ENCODE measurements around the gene TTL. TPM values are rescaled to one million over a fixed set of nuclear protein-coding genes. Genes with fewer than 3 reads are reported as not detected.

The TTL gene
- total RNA-seq, 1 experiment from 2014 or later: 58.9 TPM

DNA sequence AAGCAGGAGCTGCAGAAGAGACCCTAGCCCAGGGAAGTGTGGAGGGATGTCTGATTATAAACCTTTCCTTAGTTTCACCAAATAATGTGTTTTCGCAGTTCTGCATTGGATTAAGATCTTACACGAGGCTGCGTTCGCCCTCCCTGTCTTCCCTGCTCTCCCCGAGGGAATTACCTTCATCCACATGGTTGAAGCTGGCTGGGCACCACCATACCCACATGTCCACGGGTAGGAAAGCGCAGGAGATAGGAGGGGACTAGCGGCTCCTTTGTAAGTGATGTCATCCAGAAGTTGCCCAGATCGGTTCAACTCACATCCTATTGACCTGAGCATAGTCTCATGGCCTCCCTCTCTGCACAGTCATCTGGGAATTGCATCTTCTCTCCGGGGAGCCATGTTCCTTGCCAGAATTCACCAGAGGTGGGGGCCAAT, 1.1 kb downstream of the TTL start:
- H2BK15ac ChIP-seq (ENCODE audit: low read depth, low read length): no peak overlapping the region

More for the DNA sequence above, 1.1 kb downstream of the TTL start:
- H3K27me3 ChIP-seq (ENCODE audit: insufficient read depth, low read length): no peaks in the 10 kb centered on the region; the same call in 1 of the 2 replicates
- H3K23me2 ChIP-seq (ENCODE audit: insufficient read length, low read depth, low read length, poor library complexity, severe bottlenecking): peaks cover 24% of the 10 kb centered on the region
- peak overlapping the region; percentile 100 for H3K4me2 ChIP-seq (ENCODE audit: insufficient read depth, insufficient read length, low read length)
- peak overlapping the region; percentile 60 for H2AFZ ChIP-seq (ENCODE audit: low read length)
- no peaks in the 10 kb centered on the region for H3K9me3 ChIP-seq (ENCODE audit: control insufficient read depth, low read depth, low read length)
- no peaks in the 10 kb centered on the region; a peak in 1 of 5 replicates for H3K9me3 Mint-ChIP-seq
- H3K23ac ChIP-seq (ENCODE audit: insufficient read length, low read depth, low read length): no peak overlapping the region
- H4K8ac ChIP-seq (replicated peaks; ENCODE audit: insufficient read length, low read depth, low read length): peak overlapping the region; percentile 89
- no peak overlapping the region for H3K4ac ChIP-seq (ENCODE audit: low read depth, low read length)
- H3K79me2 ChIP-seq (ENCODE audit: insufficient read depth, low read length): peaks cover 6% of the 10 kb centered on the region; the same call in 1 of the 2 replicates
- no peak overlapping the region for H3K56ac ChIP-seq (ENCODE audit: insufficient read length, low read depth, low read length)
- peak overlapping the region in 1 of 3 experiments; percentile 77; a peak in 1 of 7 replicates for H3K27ac Mint-ChIP-seq
- no peak overlapping the region for H2BK120ac ChIP-seq (ENCODE audit: low read depth, low read length, poor library complexity, severe bottlenecking)
- TF ChIP-seq, protein P1, sequence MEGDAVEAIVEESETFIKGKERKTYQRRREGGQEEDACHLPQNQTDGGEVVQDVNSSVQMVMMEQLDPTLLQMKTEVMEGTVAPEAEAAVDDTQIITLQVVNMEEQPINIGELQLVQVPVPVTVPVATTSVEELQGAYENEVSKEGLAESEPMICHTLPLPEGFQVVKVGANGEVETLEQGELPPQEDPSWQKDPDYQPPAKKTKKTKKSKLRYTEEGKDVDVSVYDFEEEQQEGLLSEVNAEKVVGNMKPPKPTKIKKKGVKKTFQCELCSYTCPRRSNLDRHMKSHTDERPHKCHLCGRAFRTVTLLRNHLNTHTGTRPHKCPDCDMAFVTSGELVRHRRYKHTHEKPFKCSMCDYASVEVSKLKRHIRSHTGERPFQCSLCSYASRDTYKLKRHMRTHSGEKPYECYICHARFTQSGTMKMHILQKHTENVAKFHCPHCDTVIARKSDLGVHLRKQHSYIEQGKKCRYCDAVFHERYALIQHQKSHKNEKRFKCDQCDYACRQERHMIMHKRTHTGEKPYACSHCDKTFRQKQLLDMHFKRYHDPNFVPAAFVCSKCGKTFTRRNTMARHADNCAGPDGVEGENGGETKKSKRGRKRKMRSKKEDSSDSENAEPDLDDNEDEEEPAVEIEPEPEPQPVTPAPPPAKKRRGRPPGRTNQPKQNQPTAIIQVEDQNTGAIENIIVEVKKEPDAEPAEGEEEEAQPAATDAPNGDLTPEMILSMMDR (conservative IDR thresholded peaks at IDR 0.05): no peak
- no peak overlapping the region for H3T11ph ChIP-seq (ENCODE audit: low read length)
- H4K91ac ChIP-seq (ENCODE audit: insufficient read length, low read depth, low read length): no peak overlapping the region
- no peak overlapping the region for H2BK5ac ChIP-seq (ENCODE audit: insufficient read length, low read length)
- peak; percentile 32 for DNase-seq
- no peak overlapping the region for H2BK12ac ChIP-seq (ENCODE audit: insufficient read length, low read depth, low read length)
- H4K20me1 ChIP-seq (ENCODE audit: control insufficient read depth, insufficient read depth, insufficient read length): no peaks in the 10 kb centered on the region
- H3K27ac ChIP-seq (ENCODE audit: insufficient read length, low read depth, low read length): no peak overlapping the region
- no CpG with 5 or more reads among the region's 10 CpGs for WGBS (ENCODE audit: extremely low coverage, insufficient read length, low lambda C conversion rate)
- peaks cover 13 to 36% (median 25%) of the 10 kb centered on the region in 3 experiments for H3K36me3 Mint-ChIP-seq (ENCODE audit: insufficient read depth in 1 of 3, low read depth in 3 of 3)
- no peaks in the 10 kb centered on the region for H3K79me1 ChIP-seq (ENCODE audit: insufficient read depth, low read depth, low read length, poor library complexity, severe bottlenecking)
- H3K4me1 ChIP-seq (ENCODE audit: insufficient read depth, low read length): no peaks in the 10 kb centered on the region; the same call in 1 of the 2 replicates
- no peak overlapping the region for H3K14ac ChIP-seq (ENCODE audit: insufficient read depth, low read length)
- H3K4me3 Mint-ChIP-seq: peak overlapping the region; percentile 93 to 97
- H3K4me1 Mint-ChIP-seq: peaks cover 18 to 21% of the 10 kb centered on the region in 2 experiments
- peak overlapping the region; percentile 68 for H3K9ac ChIP-seq (ENCODE audit: extremely low read depth, insufficient read length, low read length)
- H3K18ac ChIP-seq (ENCODE audit: insufficient read length, low read depth, low read length): peak overlapping the region; percentile 57
- no peak overlapping the region for H2AK5ac ChIP-seq (ENCODE audit: insufficient read length, low read length)
- H3K27me3 Mint-ChIP-seq (ENCODE audit: low read depth): peaks cover 15% of the 10 kb centered on the region
- no peak overlapping the region for H2BK20ac ChIP-seq (ENCODE audit: low read depth, low read length, poor library complexity, severe bottlenecking)
- H4K5ac ChIP-seq (ENCODE audit: insufficient read length, low read depth, low read length): no peak overlapping the region

All from H9 (cell line).